Subcutaneous abdominal adipose tissue (tissue), 5 donors: ENCODE results near the gene BANP.

ENCODE experiments used
- H3K27ac ChIP-seq: one replicate; pipeline ENCODE4 v1.7.0; 2013; ENCODE audit warnings: low read depth, mild to moderate bottlenecking, inconsistent platforms, low read length, moderate library complexity
- H3K27me3 ChIP-seq, 5 donors: one replicate each; pipeline ENCODE4 v1.7.0; 2013; ENCODE audit warnings: low read length in 5 of 5, inconsistent platforms in 1 of 5; ENCODE audit not compliant: control insufficient read depth in 5 of 5, insufficient read depth in 4 of 5
- H3K36me3 ChIP-seq, 5 donors: one replicate each; pipeline ENCODE4 v1.7.0; 2013; ENCODE audit warnings: low read length in 5 of 5; ENCODE audit not compliant: control insufficient read depth in 5 of 5, insufficient read depth in 5 of 5
- H3K4me1 ChIP-seq, 5 donors: one replicate each; pipeline ENCODE4 v1.7.0; 2013; ENCODE audit warnings: low read length in 5 of 5, mild to moderate bottlenecking in 3 of 5, moderate library complexity in 1 of 5; ENCODE audit not compliant: control insufficient read depth in 5 of 5, insufficient read depth in 5 of 5
- H3K4me3 ChIP-seq, 5 donors: one replicate each; pipeline ENCODE4 v1.7.0; 2013; ENCODE audit warnings: low read length in 5 of 5, low read depth in 1 of 5
- H3K9ac ChIP-seq, 5 donors: one replicate each; pipeline ENCODE4 v1.7.0; 2013; ENCODE audit warnings: low read length in 5 of 5, mild to moderate bottlenecking in 4 of 5, moderate library complexity in 3 of 5
- H3K9me3 ChIP-seq, 5 donors: one replicate each; pipeline ENCODE4 v1.7.0; 2013; ENCODE audit warnings: low read length in 5 of 5; ENCODE audit not compliant: control insufficient read depth in 5 of 5
- donor health status: healthy.
- donor health status: healthy.
- donor health status: healthy.
- donor health status: healthy.
- donor health status: healthy.

The BANP gene

GRCh38 chr16:87965417-87965816 is 14.2 kb downstream of the BANP start:
- no peak overlapping the region for H3K9ac ChIP-seq
- no peaks in the 10 kb centered on the region for H3K36me3 ChIP-seq
- H3K27ac ChIP-seq = peak overlapping the region; percentile 85
- H3K4me1 ChIP-seq = peaks cover 10 to 37% (median 21%) of the 10 kb centered on the region in 5 donors
- H3K4me3 ChIP-seq = no peak overlapping the region
- H3K27me3 ChIP-seq = no peaks in the 10 kb centered on the region
- no peaks in the 10 kb centered on the region for H3K9me3 ChIP-seq

GRCh38 chr16:87966064-87966645 is 14.9 kb downstream of the BANP start:
- no peaks in the 10 kb centered on the region for H3K36me3 ChIP-seq
- peak overlapping the region in 2 of 5 donors; percentile 36 to 44 for H3K4me3 ChIP-seq
- H3K27ac ChIP-seq = peak overlapping the region; percentile 85
- H3K4me1 ChIP-seq = peaks cover 10 to 37% (median 21%) of the 10 kb centered on the region in 5 donors
- peaks cover under 1 to 4% (median 2%) of the 10 kb centered on the region in 5 donors for H3K9me3 ChIP-seq
- no peaks in the 10 kb centered on the region for H3K27me3 ChIP-seq
- peak overlapping the region in 4 of 5 donors; percentile 30 to 76 (median 63) for H3K9ac ChIP-seq

- no peaks in the 10 kb centered on the region for H3K27me3 ChIP-seq
- peak overlapping the region; percentile 85 for H3K27ac ChIP-seq
- H3K9me3 ChIP-seq = peaks cover 5 to 9% (median 8%) of the 10 kb centered on the region in 5 donors
- H3K4me1 ChIP-seq = peaks cover 10 to 37% (median 21%) of the 10 kb centered on the region in 5 donors
- peak overlapping the region; percentile 36 to 54 (median 44) for H3K4me3 ChIP-seq
- no peaks in the 10 kb centered on the region for H3K36me3 ChIP-seq
- H3K9ac ChIP-seq = peak overlapping the region in 4 of 5 donors; percentile 56 to 76 (median 63)
These were observed 15.5 kb downstream of the BANP start for GRCh38 chr16:87966685-87967185.

GRCh38 chr16:87968541-87968940 is 17.3 kb downstream of the BANP start:
- no peak overlapping the region for H3K4me3 ChIP-seq

GRCh38 chr16:87970186-87970585 is 19.0 kb downstream of the BANP start:
- H3K4me3 ChIP-seq = no peak overlapping the region
- H3K4me1 ChIP-seq = peaks cover 8 to 20% (median 18%) of the 10 kb centered on the region in 5 donors
- no peak overlapping the region for H3K27ac ChIP-seq
- peaks cover 6 to 20% (median 17%) of the 10 kb centered on the region in 5 donors for H3K9me3 ChIP-seq
- no peaks in the 10 kb centered on the region for H3K27me3 ChIP-seq
- peaks cover 0 to 1% (median 0%) of the 10 kb centered on the region in 5 donors for H3K36me3 ChIP-seq
- no peak overlapping the region for H3K9ac ChIP-seq

More at GRCh38 chr16:87968541-87968940, 17.3 kb downstream of the BANP start:
- H3K9ac ChIP-seq = no peak overlapping the region
- no peaks in the 10 kb centered on the region for H3K36me3 ChIP-seq
- H3K9me3 ChIP-seq = peaks cover 6 to 20% (median 17%) of the 10 kb centered on the region in 5 donors
- H3K27me3 ChIP-seq = no peaks in the 10 kb centered on the region
- peaks cover 10 to 30% (median 20%) of the 10 kb centered on the region in 5 donors for H3K4me1 ChIP-seq
- H3K27ac ChIP-seq = no peak overlapping the region

GRCh38 chr16:87971933-87972332 is 20.7 kb downstream of the BANP start:
- Histone ChIP-seq H3K9ac (no peak overlapping the region), H3K27me3 (no peaks in the 10 kb centered on the region), H3K27ac (no peak overlapping the region), H3K4me3 (no peak overlapping the region), H3K9me3 (peaks cover 6 to 20% (median 17%) of the 10 kb centered on the region in 5 donors), H3K4me1 (peaks cover 0 to 5% (median 3%) of the 10 kb centered on the region in 5 donors), H3K36me3 (peaks cover 0 to 6% (median 2%) of the 10 kb centered on the region in 5 donors)

GRCh38 chr16:87973717-87974116 is 22.5 kb downstream of the BANP start:
- Histone ChIP-seq H3K9me3 (peaks cover 6 to 20% (median 17%) of the 10 kb centered on the region in 5 donors), H3K27me3 (no peaks in the 10 kb centered on the region), H3K36me3 (peaks cover 0 to 8% (median 6%) of the 10 kb centered on the region in 5 donors), H3K27ac (no peak overlapping the region), H3K4me3 (no peak overlapping the region), H3K4me1 (no peaks in the 10 kb centered on the region), H3K9ac (no peak overlapping the region)

- Histone ChIP-seq H3K36me3 (peaks cover 0 to 10% (median 6%) of the 10 kb centered on the region in 5 donors), H3K4me1 (no peaks in the 10 kb centered on the region), H3K9ac (no peak overlapping the region), H3K9me3 (peaks cover 6 to 20% (median 17%) of the 10 kb centered on the region in 5 donors), H3K4me3 (no peak overlapping the region), H3K27ac (no peak overlapping the region), H3K27me3 (no peaks in the 10 kb centered on the region)
These were observed 22.9 kb downstream of the BANP start for GRCh38 chr16:87974178-87974577.

GRCh38 chr16:87976665-87977064 is 25.4 kb downstream of the BANP start:
- Histone ChIP-seq H3K4me3 (no peak overlapping the region), H3K4me1 (no peaks in the 10 kb centered on the region), H3K27me3 (no peaks in the 10 kb centered on the region), H3K27ac (no peak overlapping the region), H3K36me3 (peaks cover 0 to 17% (median 9%) of the 10 kb centered on the region in 5 donors), H3K9me3 (peaks cover under 1 to 11% (median 10%) of the 10 kb centered on the region in 5 donors), H3K9ac (no peak overlapping the region)

GRCh38 chr16:87978127-87978526 is 26.9 kb downstream of the BANP start:
- no peak overlapping the region for H3K4me3 ChIP-seq
- no peaks in the 10 kb centered on the region for H3K9me3 ChIP-seq
- H3K4me1 ChIP-seq = peaks cover 0 to 3% (median 0%) of the 10 kb centered on the region in 5 donors
- H3K27ac ChIP-seq = no peak overlapping the region
- H3K9ac ChIP-seq = no peak overlapping the region
- H3K36me3 ChIP-seq = peaks cover 0 to 29% (median 18%) of the 10 kb centered on the region in 5 donors
- H3K27me3 ChIP-seq = no peaks in the 10 kb centered on the region
